LNCAP (cell line): ENCODE measurements around the gene UROC1.

Experiments used
- TF ChIP-seq, protein P1 (sequence below): fragments of 450-650 bp; IDR thresholded peaks from 2 replicates; pipeline ENCODE4 v1.5.1; 2017; ENCODE audit warnings: mild to moderate bottlenecking

The UROC1 gene

DNA sequence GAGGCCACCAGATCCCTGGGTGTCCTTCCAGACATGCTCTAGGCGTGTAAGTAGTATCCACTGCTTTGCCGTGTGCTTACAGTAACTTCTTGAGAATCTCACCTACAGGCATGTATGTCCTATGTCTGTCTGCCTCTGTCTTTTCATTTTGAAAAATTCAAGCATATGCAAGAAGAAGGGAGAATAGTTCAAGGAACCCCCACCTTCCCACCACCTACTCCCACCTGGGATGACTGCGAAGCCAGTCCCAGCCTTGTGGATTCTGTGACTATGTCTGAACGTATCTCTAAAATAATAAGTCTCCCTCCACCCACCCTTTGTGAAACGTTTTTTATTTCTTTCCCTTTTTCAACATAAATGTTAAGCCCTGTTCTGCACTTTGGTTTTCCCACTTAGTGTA, 21.4 kb upstream of the UROC1 start:
- TF ChIP-seq, protein P1, sequence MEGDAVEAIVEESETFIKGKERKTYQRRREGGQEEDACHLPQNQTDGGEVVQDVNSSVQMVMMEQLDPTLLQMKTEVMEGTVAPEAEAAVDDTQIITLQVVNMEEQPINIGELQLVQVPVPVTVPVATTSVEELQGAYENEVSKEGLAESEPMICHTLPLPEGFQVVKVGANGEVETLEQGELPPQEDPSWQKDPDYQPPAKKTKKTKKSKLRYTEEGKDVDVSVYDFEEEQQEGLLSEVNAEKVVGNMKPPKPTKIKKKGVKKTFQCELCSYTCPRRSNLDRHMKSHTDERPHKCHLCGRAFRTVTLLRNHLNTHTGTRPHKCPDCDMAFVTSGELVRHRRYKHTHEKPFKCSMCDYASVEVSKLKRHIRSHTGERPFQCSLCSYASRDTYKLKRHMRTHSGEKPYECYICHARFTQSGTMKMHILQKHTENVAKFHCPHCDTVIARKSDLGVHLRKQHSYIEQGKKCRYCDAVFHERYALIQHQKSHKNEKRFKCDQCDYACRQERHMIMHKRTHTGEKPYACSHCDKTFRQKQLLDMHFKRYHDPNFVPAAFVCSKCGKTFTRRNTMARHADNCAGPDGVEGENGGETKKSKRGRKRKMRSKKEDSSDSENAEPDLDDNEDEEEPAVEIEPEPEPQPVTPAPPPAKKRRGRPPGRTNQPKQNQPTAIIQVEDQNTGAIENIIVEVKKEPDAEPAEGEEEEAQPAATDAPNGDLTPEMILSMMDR: no peak

DNA sequence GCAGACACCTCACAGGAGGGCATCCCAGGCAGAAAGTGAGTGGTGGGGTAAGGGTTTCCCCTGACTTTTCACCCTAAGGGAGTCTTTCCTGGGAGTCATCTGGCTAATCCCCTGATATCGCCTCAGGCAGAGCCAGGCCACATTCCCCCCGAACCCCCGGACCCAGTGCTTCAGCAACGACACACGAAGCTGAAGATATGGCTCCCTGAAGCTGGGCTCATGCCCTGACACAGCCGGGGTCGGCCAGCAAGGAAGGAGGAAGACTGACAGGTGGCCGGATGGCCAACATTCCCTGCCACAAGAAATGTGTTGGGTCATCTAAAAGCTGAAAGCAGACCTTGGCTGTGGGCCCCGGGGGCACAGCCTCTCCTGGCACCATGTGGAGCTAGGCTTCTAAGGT, 20.7 kb upstream of the UROC1 start:
- TF ChIP-seq, protein P1: no peak

DNA sequence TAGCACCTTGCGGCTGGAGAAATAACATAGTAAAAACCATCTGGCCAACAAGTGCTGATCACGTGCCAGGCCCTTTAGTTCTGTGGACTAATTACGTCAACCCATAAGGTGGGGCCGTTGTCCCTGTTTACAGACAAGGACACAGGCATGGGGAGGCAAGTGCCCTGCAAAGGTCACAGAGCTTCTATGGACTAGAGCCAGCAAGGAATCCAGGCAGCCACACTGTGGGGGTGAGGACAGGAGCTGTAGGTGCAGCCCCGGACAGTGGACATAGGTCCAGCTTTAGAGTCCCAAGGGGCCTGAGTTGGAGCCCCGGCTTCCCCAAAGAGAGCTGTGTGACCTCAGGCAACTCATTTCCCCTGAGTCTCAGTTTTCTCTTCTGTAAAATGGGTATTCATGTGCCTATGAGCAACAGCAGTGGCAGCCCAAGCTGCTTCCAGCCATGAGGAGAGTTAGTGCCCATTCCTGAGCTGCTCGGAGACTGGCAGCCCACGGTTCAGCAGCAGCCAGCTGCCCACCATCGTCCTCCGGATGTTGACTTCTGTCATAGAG, 20.2 kb upstream of the UROC1 start:
- TF ChIP-seq, protein P1: no peak

DNA sequence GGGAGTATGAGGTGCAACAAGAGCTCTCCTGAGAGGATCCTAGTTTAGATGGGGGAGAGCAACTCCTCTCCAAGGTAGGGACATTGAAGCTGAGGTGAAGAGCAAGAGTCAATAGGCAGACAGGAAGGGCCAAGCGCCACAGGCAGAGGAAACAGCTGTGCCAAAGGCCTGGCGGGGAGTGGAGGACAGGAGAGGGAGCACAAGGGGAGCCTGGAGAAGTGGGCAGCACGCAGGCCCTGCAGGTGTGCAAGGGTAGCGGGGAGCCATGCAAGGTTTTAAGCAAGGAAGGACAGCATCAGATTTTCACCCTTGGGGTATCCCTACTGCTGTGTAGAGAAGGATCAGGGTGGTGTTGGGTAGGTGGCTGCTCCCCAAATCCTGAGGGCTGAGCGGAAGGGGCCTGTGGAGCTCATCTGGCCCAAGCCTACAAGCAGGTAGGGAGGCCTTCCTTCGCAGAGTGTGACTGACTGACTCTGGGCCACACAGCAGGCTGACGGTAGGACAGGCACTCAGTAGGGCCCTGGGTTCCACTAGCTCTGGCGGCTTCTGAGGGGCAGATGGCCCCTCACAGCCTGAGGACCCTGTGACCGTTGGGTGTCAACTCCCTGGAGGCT, 19.6 kb upstream of the UROC1 start:
- TF ChIP-seq, protein P1: no peak

DNA sequence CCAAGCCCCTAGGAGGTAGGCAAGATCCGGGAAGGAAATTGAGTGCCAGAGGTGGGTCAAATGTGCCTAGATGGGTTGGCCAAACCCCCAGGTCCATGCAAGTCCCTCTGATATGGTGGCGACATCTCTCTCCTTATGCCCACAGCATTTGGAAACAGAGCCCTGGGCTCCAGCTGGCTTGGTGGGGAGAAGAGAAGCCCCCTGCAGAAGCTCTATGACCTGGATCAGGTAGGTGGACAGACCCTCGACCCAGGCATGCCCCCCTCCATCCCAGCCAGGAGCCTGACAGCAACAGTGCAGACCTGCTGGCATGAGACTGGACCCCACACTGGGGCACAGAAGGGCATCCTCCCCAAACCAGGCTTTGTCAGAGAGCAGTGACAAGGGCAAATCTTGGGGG, 18.6 kb upstream of the UROC1 start:
- TF ChIP-seq, protein P1: no peak

DNA sequence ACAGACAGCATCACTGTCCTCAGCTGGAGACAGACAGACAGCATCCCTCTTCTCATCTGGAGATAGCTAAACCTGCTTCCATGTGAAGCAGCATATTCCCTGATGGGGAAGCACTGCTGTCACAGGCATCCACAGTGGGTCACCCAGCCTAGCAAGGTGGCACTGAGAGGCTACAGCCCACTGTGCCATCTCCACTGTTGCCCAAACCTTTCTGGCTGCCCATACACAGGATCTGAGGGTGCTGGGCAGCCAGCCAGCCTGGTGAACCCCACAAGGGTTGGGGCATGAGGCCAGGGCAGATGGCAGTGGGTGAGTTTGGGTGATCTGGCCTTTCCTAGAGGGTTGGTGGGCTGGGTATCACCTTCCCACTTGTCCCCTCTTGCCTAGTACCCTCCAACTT, 18.1 kb upstream of the UROC1 start:
- TF ChIP-seq, protein P1: no peak

DNA sequence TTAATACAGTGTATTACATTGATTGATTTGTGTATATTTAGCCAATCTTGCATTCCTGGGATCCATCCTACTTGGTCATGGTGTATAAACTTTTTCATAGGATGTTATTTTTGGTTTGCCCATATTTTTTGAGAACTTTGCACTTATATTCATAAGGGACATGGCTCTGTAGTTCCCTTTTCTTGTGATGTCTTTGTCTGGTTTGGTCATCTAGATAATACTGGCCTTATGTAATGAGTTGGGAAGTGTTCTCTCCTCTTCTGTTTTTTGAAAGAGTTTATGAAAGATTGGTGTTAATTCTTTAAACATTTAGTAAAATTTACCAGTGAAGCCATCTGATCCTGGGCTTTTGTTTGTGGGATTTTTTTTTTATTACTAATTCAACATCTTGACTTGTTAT, 15.9 kb upstream of the UROC1 start:
- TF ChIP-seq, protein P1: no peak

DNA sequence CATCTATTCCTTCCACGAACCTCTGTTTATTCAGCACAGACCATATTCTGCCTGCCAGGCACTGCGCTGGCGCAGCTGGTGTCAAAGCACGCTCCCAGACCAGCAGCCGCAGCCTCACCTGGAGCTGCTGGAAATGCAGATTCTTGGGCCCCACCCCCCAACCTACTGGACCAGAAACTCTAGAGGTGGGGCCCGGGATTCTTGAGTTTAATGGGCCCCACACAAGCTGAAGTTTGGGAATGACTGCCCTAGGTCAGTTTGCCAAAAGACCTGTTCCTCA, 13.4 kb upstream of the UROC1 start:
- TF ChIP-seq, protein P1: no peak
